T-helper 1 cell (primary cell): ENCODE data around the gene PRM1.

Experiments used
- DNase-seq, 5 donors: peaks; one replicate each; pipeline ENCODE4 v3.0.0-alpha.2; 2012 to 2020

PRM1 gene

GRCh38 chr16:11252482-11252931, 28.6 kb downstream of the PRM1 start:
- peak in 1 of 5 donors; percentile 44 for DNase-seq

GRCh38 chr16:11251525-11252481, 29.3 kb downstream of the PRM1 start:
- peak in 4 of 5 donors; percentile 53 to 92 (median 62) for DNase-seq

- DNase-seq = no peak
These were observed 30.2 kb downstream of the PRM1 start for GRCh38 chr16:11250786-11251524.

- peak in 1 of 5 donors; percentile 40 for DNase-seq
These were observed 30.9 kb downstream of the PRM1 start for GRCh38 chr16:11250091-11250785.

GRCh38 chr16:11249233-11250061, 31.7 kb downstream of the PRM1 start:
- no peak for DNase-seq

- DNase-seq = no peak
These were observed 33.0 kb downstream of the PRM1 start for GRCh38 chr16:11248133-11248532.

GRCh38 chr16:11245988-11246387, 35.1 kb downstream of the PRM1 start:
- peak in 1 of 5 donors; percentile 67 for DNase-seq

- no peak for DNase-seq
These were observed 35.9 kb downstream of the PRM1 start for GRCh38 chr16:11245222-11245737.

GRCh38 chr16:11242658-11243057, 38.5 kb downstream of the PRM1 start:
- DNase-seq = no peak

- no peak for DNase-seq
These were observed 39.5 kb downstream of the PRM1 start for GRCh38 chr16:11241480-11242204.

GRCh38 chr16:11240636-11241473, 40.3 kb downstream of the PRM1 start:
- peak in 1 of 5 donors; percentile 52 for DNase-seq

- no peak for DNase-seq
These were observed 41.2 kb downstream of the PRM1 start for GRCh38 chr16:11239644-11240632.

GRCh38 chr16:11238272-11239202, 42.6 kb downstream of the PRM1 start:
- no peak for DNase-seq

- no peak for DNase-seq
These were observed 44.5 kb downstream of the PRM1 start for GRCh38 chr16:11236461-11237254.

- no peak for DNase-seq
These were observed 45.5 kb downstream of the PRM1 start for GRCh38 chr16:11235703-11235991.

- DNase-seq = no peak
These were observed 46.0 kb downstream of the PRM1 start for GRCh38 chr16:11234884-11235702.
